SK-N-SH treated with all-trans-retinoic acid at 6 μM for 48 hours (cell line): ENCODE data around the gene STYX.
A peak's percentile ranks its signal among the peaks of the same experiment; 100 is the strongest.

Experiments
- ATAC-seq: fragments of 200-7000 bp; cut with Tn5 transposase; 3 replicates; pipeline ENCODE4 v1.9.1; 2020; ENCODE audit warnings: mild to moderate bottlenecking, moderate library complexity
- ARNTL ChIP-seq: fragments of 450-650 bp; formaldehyde crosslinking; IDR thresholded peaks from 2 replicates; pipeline ENCODE4 v1.5.0; 2020; ENCODE audit warnings: low read depth, mild to moderate bottlenecking, moderate library complexity, borderline replicate concordance
- BACH2 ChIP-seq: fragments of 250-450 bp; sonication (Bioruptor Pico); IDR thresholded peaks from 2 replicates; pipeline ENCODE4 v1.9.0; 2021; ENCODE audit warnings: mild to moderate bottlenecking, borderline replicate concordance
- CREB5 ChIP-seq: fragments of 250-450 bp; sonication (Bioruptor Pico); IDR thresholded peaks from 2 replicates; pipeline ENCODE4 v1.5.1; 2020; ENCODE audit warnings: low read depth, mild to moderate bottlenecking, moderate library complexity
- CSDC2 ChIP-seq: fragments of 250-450 bp; sonication (Bioruptor Pico); IDR thresholded peaks from 2 replicates; pipeline ENCODE4 v1.5.0; 2020; ENCODE audit warnings: mild to moderate bottlenecking, moderate library complexity
- ESRRG ChIP-seq: fragments of 250-450 bp; sonication (Bioruptor Pico); IDR thresholded peaks from 2 replicates; pipeline ENCODE4 v1.6.1; 2021; ENCODE audit warnings: mild to moderate bottlenecking
- GLIS3 ChIP-seq: fragments of 250-450 bp; sonication (Bioruptor Pico); IDR thresholded peaks from 2 replicates; pipeline ENCODE4 v1.5.0; 2020; ENCODE audit warnings: mild to moderate bottlenecking, moderate library complexity
- ISL1 ChIP-seq: fragments of 250-450 bp; sonication (Bioruptor Pico); IDR thresholded peaks from 2 replicates; pipeline ENCODE4 v2.1.2; 2022; ENCODE audit warnings: mild to moderate bottlenecking, moderate library complexity
- OSR1 ChIP-seq: fragments of 250-450 bp; sonication (Bioruptor Pico); IDR thresholded peaks from 2 replicates; pipeline ENCODE4 v1.8.0; 2022; ENCODE audit warnings: moderate library complexity, mild to moderate bottlenecking, inconsistent platforms
- PPARA ChIP-seq: fragments of 250-450 bp; sonication (Bioruptor Pico); IDR thresholded peaks from 2 replicates; pipeline ENCODE4 v1.5.0; 2020; ENCODE audit warnings: mild to moderate bottlenecking, borderline replicate concordance
- RARB ChIP-seq: fragments of 250-450 bp; sonication (Bioruptor Pico); IDR thresholded peaks from 2 replicates; pipeline ENCODE4 v1.8.0; 2021; ENCODE audit warnings: mild to moderate bottlenecking, moderate library complexity
- SNAI2 ChIP-seq: fragments of 250-450 bp; sonication (Bioruptor Pico); IDR thresholded peaks from 2 replicates; pipeline ENCODE4 v1.5.0; 2020; ENCODE audit warnings: mild to moderate bottlenecking, moderate library complexity
- TCF4 ChIP-seq: fragments of 250-450 bp; sonication (Bioruptor Pico); IDR thresholded peaks from 2 replicates; pipeline ENCODE4 v1.8.0; 2021; ENCODE audit warnings: mild to moderate bottlenecking, moderate library complexity, borderline replicate concordance
- TSHZ2 ChIP-seq: fragments of 250-450 bp; sonication (Bioruptor Pico); IDR thresholded peaks from 2 replicates; pipeline ENCODE4 v1.5.0; 2020; ENCODE audit warnings: mild to moderate bottlenecking, moderate library complexity
- ZFP3 ChIP-seq: fragments of 250-450 bp; sonication (Bioruptor Pico); IDR thresholded peaks from 2 replicates; pipeline ENCODE4 v1.5.0; 2020; ENCODE audit warnings: mild to moderate bottlenecking, moderate library complexity
- ZFP30 ChIP-seq: fragments of 450-650 bp; formaldehyde crosslinking; IDR thresholded peaks from 2 replicates; pipeline ENCODE4 v1.5.0; 2022; ENCODE audit warnings: mild to moderate bottlenecking, moderate library complexity
- TF ChIP-seq, protein P1 (sequence below): fragments of 250-450 bp; sonication (Bioruptor Pico); IDR thresholded peaks from 2 replicates; pipeline ENCODE4 v1.8.0; 2021; ENCODE audit warnings: low read depth, mild to moderate bottlenecking, moderate library complexity, borderline replicate concordance
- TF ChIP-seq, protein P2 (sequence below): fragments of 250-450 bp; sonication (Bioruptor Pico); IDR thresholded peaks from 2 replicates; pipeline ENCODE4 v1.8.0; 2020; ENCODE audit warnings: mild to moderate bottlenecking, moderate library complexity, borderline replicate concordance
- TF ChIP-seq, protein P3 (sequence below): fragments of 250-450 bp; sonication (Bioruptor Pico); IDR thresholded peaks from 2 replicates; pipeline ENCODE4 v1.5.1; 2021; ENCODE audit warnings: mild to moderate bottlenecking, moderate library complexity

The STYX gene

DNA sequence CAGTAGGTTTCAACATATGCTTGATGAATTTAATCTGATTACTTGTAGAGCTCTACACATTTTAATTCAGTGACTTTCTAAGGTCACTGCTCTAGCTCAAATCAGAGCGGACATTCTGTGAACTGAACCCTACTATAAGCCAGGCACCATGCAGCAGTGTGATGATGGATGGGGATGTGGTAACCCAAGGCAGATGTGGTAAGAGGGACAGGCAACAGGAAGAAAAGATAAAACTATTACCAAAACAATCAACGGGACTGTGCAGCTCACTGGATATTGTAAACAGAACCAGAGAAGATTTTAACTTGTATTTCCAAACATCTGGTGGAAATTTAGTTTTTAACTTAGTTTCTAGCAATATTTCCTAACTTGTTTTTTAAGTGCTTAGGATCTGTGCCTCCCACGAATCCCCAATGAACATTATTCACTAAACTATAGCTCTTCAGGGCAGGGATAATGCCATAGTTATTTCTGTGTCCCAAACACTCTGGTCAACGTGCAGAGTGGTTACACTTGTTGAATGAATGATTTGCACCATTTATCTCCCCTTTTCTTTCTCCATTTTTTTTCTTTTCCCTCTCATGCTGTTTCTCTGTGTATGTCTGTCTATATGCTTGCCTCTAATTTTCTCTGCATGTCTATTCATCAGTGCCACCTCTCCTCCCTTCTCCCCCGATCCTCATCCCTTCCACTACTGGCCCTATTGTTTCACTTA lies 37.6 kb upstream of the STYX start:
- ATAC-seq: no peak
- TF ChIP-seq, protein P1, sequence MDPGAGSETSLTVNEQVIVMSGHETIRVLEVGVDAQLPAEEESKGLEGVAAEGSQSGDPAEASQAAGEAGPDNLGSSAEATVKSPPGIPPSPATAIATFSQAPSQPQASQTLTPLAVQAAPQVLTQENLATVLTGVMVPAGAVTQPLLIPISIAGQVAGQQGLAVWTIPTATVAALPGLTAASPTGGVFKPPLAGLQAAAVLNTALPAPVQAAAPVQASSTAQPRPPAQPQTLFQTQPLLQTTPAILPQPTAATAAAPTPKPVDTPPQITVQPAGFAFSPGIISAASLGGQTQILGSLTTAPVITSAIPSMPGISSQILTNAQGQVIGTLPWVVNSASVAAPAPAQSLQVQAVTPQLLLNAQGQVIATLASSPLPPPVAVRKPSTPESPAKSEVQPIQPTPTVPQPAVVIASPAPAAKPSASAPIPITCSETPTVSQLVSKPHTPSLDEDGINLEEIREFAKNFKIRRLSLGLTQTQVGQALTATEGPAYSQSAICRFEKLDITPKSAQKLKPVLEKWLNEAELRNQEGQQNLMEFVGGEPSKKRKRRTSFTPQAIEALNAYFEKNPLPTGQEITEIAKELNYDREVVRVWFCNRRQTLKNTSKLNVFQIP: no peak
- peak; percentile 51; the same call in 1 of the 2 replicates for TF ChIP-seq TSHZ2 (CRISPR knock-in tag)
- TF ChIP-seq TCF4 (CRISPR knock-in tag): peak; percentile 74; the same call in 1 of the 2 replicates
- TF ChIP-seq, all 23 proteins: peak for 2

GRCh38 chr14:52693036-52693435 lies 36.9 kb upstream of the STYX start:
- no peak for TF ChIP-seq RARB (CRISPR knock-in tag)
- TF ChIP-seq CSDC2: no peak
- TF ChIP-seq BACH2: no peak
- TF ChIP-seq, protein P2, sequence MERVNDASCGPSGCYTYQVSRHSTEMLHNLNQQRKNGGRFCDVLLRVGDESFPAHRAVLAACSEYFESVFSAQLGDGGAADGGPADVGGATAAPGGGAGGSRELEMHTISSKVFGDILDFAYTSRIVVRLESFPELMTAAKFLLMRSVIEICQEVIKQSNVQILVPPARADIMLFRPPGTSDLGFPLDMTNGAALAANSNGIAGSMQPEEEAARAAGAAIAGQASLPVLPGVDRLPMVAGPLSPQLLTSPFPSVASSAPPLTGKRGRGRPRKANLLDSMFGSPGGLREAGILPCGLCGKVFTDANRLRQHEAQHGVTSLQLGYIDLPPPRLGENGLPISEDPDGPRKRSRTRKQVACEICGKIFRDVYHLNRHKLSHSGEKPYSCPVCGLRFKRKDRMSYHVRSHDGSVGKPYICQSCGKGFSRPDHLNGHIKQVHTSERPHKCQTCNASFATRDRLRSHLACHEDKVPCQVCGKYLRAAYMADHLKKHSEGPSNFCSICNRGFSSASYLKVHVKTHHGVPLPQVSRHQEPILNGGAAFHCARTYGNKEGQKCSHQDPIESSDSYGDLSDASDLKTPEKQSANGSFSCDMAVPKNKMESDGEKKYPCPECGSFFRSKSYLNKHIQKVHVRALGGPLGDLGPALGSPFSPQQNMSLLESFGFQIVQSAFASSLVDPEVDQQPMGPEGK: no peak
- no peak for TF ChIP-seq ARNTL (CRISPR knock-in tag)
- TF ChIP-seq CREB5 (CRISPR knock-in tag): no peak
- no peak for TF ChIP-seq OSR1 (CRISPR knock-in tag)
- TF ChIP-seq ESRRG (CRISPR knock-in tag): no peak
- no peak for ATAC-seq

DNA sequence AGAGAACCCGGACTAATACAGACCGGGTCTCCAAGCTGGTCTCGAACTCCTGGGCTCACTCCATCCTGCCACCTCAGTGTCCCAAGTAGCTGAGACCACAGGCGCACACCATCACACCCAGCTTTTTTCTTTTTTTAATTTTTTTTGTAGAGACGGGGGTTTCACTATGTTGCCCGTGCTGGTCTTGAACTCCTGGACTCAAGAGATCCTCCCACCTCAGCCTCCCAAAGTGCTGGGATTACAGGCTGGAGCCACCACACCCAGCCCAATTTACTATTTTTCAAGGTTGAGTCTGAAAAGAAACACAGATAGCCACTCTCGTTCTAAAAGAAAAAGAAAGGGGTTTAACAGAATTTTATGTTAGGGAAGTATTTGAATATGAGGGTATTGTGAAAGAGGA lies 36.4 kb upstream of the STYX start:
- TF ChIP-seq, protein P2: no peak
- TF ChIP-seq CSDC2 (no peak), ZFP3 (CRISPR knock-in tag) (no peak), ZFP30 (CRISPR knock-in tag) (no peak)
- no peak for ATAC-seq

- ATAC-seq: peak; percentile 59
- TF ChIP-seq CREB5 (CRISPR knock-in tag) (no peak), ISL1 (CRISPR knock-in tag) (no peak), ZFP30 (CRISPR knock-in tag) (no peak), SNAI2 (CRISPR knock-in tag) (no peak), PPARA (CRISPR knock-in tag) (no peak), GLIS3 (CRISPR knock-in tag) (no peak), CSDC2 (no peak), BACH2 (no peak), ARNTL (CRISPR knock-in tag) (no peak)
- TF ChIP-seq, protein P2: no peak
- TF ChIP-seq, protein P3, sequence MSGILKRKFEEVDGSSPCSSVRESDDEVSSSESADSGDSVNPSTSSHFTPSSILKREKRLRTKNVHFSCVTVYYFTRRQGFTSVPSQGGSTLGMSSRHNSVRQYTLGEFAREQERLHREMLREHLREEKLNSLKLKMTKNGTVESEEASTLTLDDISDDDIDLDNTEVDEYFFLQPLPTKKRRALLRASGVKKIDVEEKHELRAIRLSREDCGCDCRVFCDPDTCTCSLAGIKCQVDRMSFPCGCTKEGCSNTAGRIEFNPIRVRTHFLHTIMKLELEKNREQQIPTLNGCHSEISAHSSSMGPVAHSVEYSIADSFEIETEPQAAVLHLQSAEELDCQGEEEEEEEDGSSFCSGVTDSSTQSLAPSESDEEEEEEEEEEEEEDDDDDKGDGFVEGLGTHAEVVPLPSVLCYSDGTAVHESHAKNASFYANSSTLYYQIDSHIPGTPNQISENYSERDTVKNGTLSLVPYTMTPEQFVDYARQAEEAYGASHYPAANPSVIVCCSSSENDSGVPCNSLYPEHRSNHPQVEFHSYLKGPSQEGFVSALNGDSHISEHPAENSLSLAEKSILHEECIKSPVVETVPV (CRISPR knock-in tag): no peak
Observed at GRCh38 chr14:52694761-52695480, 35.0 kb upstream of the STYX start.
